ENCODE data around the gene CNGB1. TPM values are rescaled to one million over a fixed set of nuclear protein-coding genes. Genes with fewer than 3 reads are reported as not detected.
"Not testable (repeated sequence)": the region's sequence is repeated elsewhere in the genome, so short reads cannot be mapped to it uniquely, and the experiment has no call there.

CNGB1 gene
- total RNA-seq, 1 donor from 2014 or later: not detected

DNA sequence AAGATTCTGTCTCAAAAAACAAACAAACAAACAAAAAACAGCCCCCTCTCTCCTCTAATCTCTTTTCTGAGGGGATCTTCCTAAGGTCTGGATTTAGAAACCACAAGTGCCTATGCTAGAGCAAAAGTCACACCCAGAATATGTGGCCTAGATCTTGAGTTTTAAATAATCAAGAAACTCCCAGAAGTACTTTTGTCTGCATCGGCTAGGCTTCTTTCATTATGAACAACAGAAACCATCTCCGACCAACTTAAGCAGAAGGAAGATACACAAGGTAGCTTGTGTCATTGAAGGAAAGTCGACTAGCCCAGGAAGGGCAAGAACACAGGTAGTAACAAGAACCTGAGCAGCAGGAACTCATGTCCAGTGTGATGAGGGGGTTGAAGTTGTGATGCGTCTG is 94.7 kb downstream of the CNGB1 start:
- H3K9me3 Mint-ChIP-seq (ENCODE audit: low read depth): no peaks in the 10 kb centered on the region
- no peak overlapping the region for H3K4me3 Mint-ChIP-seq (ENCODE audit: unreplicated experiment)
- H3K27ac Mint-ChIP-seq (ENCODE audit: unreplicated experiment): no peak overlapping the region
- H3K36me3 Mint-ChIP-seq (ENCODE audit: low read depth): no peaks in the 10 kb centered on the region
- no peak for DNase-seq (ENCODE audit: low spot score)
- TF ChIP-seq, protein P1, sequence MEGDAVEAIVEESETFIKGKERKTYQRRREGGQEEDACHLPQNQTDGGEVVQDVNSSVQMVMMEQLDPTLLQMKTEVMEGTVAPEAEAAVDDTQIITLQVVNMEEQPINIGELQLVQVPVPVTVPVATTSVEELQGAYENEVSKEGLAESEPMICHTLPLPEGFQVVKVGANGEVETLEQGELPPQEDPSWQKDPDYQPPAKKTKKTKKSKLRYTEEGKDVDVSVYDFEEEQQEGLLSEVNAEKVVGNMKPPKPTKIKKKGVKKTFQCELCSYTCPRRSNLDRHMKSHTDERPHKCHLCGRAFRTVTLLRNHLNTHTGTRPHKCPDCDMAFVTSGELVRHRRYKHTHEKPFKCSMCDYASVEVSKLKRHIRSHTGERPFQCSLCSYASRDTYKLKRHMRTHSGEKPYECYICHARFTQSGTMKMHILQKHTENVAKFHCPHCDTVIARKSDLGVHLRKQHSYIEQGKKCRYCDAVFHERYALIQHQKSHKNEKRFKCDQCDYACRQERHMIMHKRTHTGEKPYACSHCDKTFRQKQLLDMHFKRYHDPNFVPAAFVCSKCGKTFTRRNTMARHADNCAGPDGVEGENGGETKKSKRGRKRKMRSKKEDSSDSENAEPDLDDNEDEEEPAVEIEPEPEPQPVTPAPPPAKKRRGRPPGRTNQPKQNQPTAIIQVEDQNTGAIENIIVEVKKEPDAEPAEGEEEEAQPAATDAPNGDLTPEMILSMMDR (IDR thresholded peaks at IDR 0.05): no peak
- H3K27me3 Mint-ChIP-seq (ENCODE audit: low read depth): peaks cover 10% of the 10 kb centered on the region
- peaks cover 6% of the 10 kb centered on the region for H3K4me1 Mint-ChIP-seq (ENCODE audit: low read depth)

DNA sequence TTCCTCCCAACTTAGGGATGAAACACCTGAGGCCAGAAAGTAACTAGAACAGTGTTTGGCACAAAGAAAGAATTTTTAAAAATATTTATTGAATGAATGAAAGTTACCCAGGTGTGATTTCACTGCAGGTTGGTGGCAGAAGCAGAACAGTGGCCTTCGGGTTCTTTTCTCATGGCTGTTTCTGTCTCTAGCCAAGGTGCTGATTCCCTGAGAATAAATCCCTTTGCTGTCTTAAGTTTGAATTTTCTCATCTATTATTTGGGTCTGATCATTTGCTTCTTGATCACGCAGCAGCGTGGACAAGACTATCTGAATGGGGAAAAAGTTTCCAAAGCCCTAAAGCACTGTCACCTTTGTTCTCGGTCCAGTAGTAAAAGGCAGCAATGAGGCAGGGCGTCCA is 95.6 kb downstream of the CNGB1 start:
- peaks cover 10% of the 10 kb centered on the region for H3K27me3 Mint-ChIP-seq (ENCODE audit: low read depth)
- no peak overlapping the region for H3K27ac Mint-ChIP-seq (ENCODE audit: unreplicated experiment)
- no peaks in the 10 kb centered on the region for H3K36me3 Mint-ChIP-seq (ENCODE audit: low read depth)
- H3K4me3 Mint-ChIP-seq (ENCODE audit: unreplicated experiment): no peak overlapping the region
- no peaks in the 10 kb centered on the region for H3K9me3 Mint-ChIP-seq (ENCODE audit: low read depth)
- peaks cover 8% of the 10 kb centered on the region for H3K4me1 Mint-ChIP-seq (ENCODE audit: low read depth)
- TF ChIP-seq, protein P1 (IDR thresholded peaks at IDR 0.05): no peak
- no peak for DNase-seq (ENCODE audit: low spot score)

DNA sequence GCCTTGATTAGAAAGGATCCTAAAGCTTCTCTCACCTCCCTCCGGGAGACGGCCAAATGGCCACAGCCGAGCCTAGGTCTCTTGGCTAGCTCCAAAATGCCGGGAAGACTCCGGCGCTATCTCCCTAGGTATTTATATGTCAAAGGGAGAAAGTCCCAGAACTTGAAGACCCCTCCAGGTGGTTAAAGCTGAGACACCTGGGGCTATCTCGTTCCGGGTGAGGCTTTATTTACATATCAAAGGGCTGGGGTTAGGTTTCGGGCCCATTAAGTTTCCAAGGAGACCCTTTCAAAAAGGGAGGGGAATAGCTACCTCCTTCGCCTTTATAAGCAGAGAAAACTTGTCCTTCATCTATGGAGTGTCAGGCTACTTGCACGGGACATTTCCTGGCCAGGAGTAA is 97.7 kb downstream of the CNGB1 start:
- Mint-ChIP-seq H3K36me3 (ENCODE audit: low read depth) (no peaks in the 10 kb centered on the region), H3K4me3 (ENCODE audit: unreplicated experiment) (no peak overlapping the region), H3K27me3 (ENCODE audit: low read depth) (peaks cover 2% of the 10 kb centered on the region), H3K27ac (ENCODE audit: unreplicated experiment) (no peak overlapping the region), H3K9me3 (ENCODE audit: low read depth) (no peaks in the 10 kb centered on the region), H3K4me1 (ENCODE audit: low read depth) (peaks cover 8% of the 10 kb centered on the region)
- DNase-seq (ENCODE audit: low spot score): no peak
- TF ChIP-seq, protein P1 (IDR thresholded peaks at IDR 0.05): no peak

DNA sequence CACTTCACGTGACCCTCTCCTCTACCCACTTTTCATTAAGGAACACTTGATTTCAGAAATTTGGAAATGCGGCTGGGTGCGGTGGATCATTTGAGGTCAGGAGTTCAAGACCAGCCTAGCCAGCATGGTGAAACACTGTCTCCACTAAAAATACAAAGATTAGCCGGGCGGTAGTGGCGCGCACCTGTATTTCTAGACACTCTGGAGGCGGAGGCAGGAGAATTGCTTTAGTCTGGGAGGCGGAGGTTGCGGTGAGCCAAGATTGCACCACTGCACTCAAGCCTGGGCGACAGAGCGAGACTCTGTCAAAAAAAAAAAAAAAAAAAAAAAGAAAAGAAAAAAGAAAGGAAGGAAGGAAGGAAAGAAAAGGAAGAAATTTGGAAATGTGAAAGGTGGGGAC is 98.2 kb downstream of the CNGB1 start:
- H3K9me3 Mint-ChIP-seq (ENCODE audit: low read depth); H3K36me3 Mint-ChIP-seq (ENCODE audit: low read depth); H3K4me3 Mint-ChIP-seq (ENCODE audit: unreplicated experiment); H3K27me3 Mint-ChIP-seq (ENCODE audit: low read depth); DNase-seq (ENCODE audit: low spot score); H3K4me1 Mint-ChIP-seq (ENCODE audit: low read depth); H3K27ac Mint-ChIP-seq (ENCODE audit: unreplicated experiment): not testable (repeated sequence)

DNA sequence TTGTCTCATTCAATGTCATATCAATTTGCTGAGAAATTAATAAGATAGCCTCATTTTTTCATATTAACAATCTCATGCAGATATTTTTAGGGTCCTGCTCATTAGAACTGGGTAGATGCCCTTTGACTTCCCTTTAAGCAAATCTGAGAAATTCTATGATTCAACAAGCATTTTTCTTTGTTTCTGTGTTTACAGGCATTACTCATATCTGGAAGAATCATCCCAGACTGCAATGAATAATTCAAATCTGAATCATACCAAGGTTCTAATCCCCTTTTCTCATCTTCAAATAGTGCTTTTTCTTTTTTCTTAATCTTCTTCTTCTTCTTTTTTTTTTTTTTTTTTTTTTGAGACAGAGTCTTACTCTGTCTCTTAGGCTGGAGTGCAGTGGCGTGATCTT is 99.5 kb downstream of the CNGB1 start:
- peaks cover 1% of the 10 kb centered on the region for H3K27me3 Mint-ChIP-seq (ENCODE audit: low read depth)
- DNase-seq (ENCODE audit: low spot score): no peak
- H3K36me3 Mint-ChIP-seq (ENCODE audit: low read depth): no peaks in the 10 kb centered on the region
- H3K9me3 Mint-ChIP-seq (ENCODE audit: low read depth): no peaks in the 10 kb centered on the region
- TF ChIP-seq, protein P1 (IDR thresholded peaks at IDR 0.05): no peak
- H3K4me3 Mint-ChIP-seq (ENCODE audit: unreplicated experiment): no peak overlapping the region
- no peak overlapping the region for H3K27ac Mint-ChIP-seq (ENCODE audit: unreplicated experiment)
- peaks cover 8% of the 10 kb centered on the region for H3K4me1 Mint-ChIP-seq (ENCODE audit: low read depth)

DNA sequence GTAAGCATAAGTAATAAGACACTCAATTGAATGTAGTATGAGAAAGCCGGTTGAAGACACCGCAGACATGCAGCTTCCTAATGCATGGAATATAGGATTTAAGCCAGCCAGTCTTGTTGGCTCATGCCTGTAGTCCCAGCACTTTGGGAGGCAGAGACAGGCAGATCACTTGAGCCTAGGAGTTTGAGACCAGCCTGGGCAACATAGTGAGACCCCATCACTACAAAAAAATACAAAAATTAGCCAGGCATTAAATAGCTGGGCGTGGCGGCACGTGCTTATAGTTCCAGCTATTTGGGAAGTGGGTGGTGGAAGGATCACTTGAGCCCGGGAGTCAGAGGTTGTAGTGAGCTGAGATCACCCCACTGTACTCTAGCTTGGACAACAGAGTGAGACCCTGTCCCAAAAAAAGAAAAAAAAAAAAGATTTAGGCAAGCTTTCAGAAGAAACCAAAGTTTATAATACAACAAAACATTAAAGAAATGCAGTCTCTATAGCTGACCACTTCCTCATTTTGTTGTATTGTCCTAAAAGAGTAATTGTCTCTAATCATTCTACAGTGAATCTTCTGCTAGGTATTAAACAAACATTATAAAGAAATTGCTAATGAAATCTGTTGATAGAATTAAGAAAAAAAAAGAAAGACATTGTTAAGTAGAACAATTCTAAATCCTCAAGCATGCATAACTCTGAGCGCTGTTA is 100.0 kb downstream of the CNGB1 start:
- peak; percentile 6 for DNase-seq (ENCODE audit: low spot score)
- peaks cover 8% of the 10 kb centered on the region for H3K4me1 Mint-ChIP-seq (ENCODE audit: low read depth)
- TF ChIP-seq, protein P1 (IDR thresholded peaks at IDR 0.05): no peak
- no peak overlapping the region for H3K4me3 Mint-ChIP-seq (ENCODE audit: unreplicated experiment)
- no peaks in the 10 kb centered on the region for H3K27me3 Mint-ChIP-seq (ENCODE audit: low read depth)
- H3K27ac Mint-ChIP-seq (ENCODE audit: unreplicated experiment): peak overlapping the region; percentile 27
- H3K36me3 Mint-ChIP-seq (ENCODE audit: low read depth): no peaks in the 10 kb centered on the region
- H3K9me3 Mint-ChIP-seq (ENCODE audit: low read depth): no peaks in the 10 kb centered on the region

Measured in chondrocyte (in vitro differentiated cells).